Measurements from ENCODE around the gene GULP1. TPM values are rescaled to one million over a fixed set of nuclear protein-coding genes. Genes with fewer than 3 reads are reported as not detected.

GULP1 gene
- total and polyA plus RNA-seq, 2 of the 4 experiments (the other 2 are of a cell fraction), result 24.4 to 40.1 TPM

DNA sequence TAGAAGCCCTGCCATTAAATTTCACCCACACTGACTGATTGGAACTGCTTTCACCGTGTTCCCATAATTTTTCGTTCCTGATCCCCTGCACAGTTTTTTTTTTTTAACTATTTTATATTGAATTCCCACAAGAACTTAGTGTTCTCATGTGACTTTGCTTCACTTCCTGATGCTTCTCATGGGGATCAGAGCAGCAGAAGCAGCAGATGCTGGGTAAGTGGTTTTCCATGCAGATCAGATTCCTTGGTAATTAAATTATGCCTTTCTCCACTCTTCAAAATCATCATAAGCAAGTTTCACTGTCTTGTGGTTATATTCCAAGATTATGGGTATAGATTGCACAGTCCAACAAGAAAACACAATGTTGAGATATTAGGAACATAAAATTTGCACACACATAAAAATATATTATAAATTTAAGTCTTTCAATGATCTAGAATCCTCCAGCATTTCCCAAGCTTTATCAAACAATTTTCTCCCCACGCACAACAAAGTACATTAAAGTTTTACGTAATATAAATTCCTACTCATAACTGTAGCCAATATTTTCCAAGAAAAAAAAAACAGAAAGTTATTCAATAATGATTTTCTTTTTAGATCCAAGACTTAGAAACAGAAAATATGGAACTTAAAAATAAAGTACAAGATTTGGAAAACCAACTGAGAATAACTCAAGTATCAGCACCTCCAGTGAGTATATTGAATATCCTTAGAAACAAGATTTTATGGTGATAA lies 277.9 kb downstream of the GULP1 start:
- H3K9me1 ChIP-seq (ENCODE audit: insufficient read depth, low read length), result no peaks in the 10 kb centered on the region
- H2AK5ac ChIP-seq (ENCODE audit: low read depth, low read length), result no peak overlapping the region
- ChIA-PET POLR2A (ENCODE audit: unreplicated experiment) (no interaction called here), CTCF (no interaction called here)
- no peaks in the 10 kb centered on the region for H3K9me3 ChIP-seq (ENCODE audit: control insufficient read depth, insufficient read depth, low read length)
- 0 out of 2 replicates have a peak, but pooled peaks cover 1% of the 10 kb centered on the region for H3K36me3 ChIP-seq (ENCODE audit: control insufficient read depth, insufficient read depth, low read length)
- H2AK9ac ChIP-seq (replicated peaks; ENCODE audit: low read depth, low read length, poor library complexity), result no peak overlapping the region
- no peak overlapping the region for H3K14ac ChIP-seq (replicated peaks; ENCODE audit: low read depth, low read length)
- DNase-seq (no peak), ATAC-seq (ENCODE audit: low read depth) (no peak)
- no peak overlapping the region for H3K18ac ChIP-seq (ENCODE audit: low read depth, low read length)
- no peak overlapping the region for H3K9ac ChIP-seq (ENCODE audit: low read depth, low read length)
- H4K20me1 ChIP-seq (ENCODE audit: insufficient read depth, low read length), result no peaks in the 10 kb centered on the region
- no peak overlapping the region for H2AFZ ChIP-seq (replicated peaks; ENCODE audit: low read length, poor library complexity)
- in situ Hi-C loops (cut with MboI; ENCODE audit: low sequenced_read_pairs) (no loop called here), intact Hi-C loops (cut with micrococcal nuclease) (no loop called here), dilution Hi-C loops (cut with HindIII; ENCODE audit: low sequenced_read_pairs, unreplicated experiment) (no loop called here)
- no peak overlapping the region for H3K4me2 ChIP-seq (ENCODE audit: low read depth, low read length)
- no peak overlapping the region for H2BK15ac ChIP-seq (ENCODE audit: low read depth, low read length)
- no peak overlapping the region for H2BK20ac ChIP-seq (ENCODE audit: low read depth, low read length)
- H4K8ac ChIP-seq (ENCODE audit: low read depth in 2 of 2, low read length in 2 of 2), result no peak overlapping the region
- no peak overlapping the region for H3K4ac ChIP-seq (ENCODE audit: low read depth, low read length)
- TF ChIP-seq POLR2A (IDR thresholded peaks at IDR 0.05; ENCODE audit: low read depth, low read length), result no peak
- TF ChIP-seq MAZ (IDR thresholded peaks at IDR 0.05; ENCODE audit: borderline replicate concordance, low read depth, low read length), result no peak
- no peak for TF ChIP-seq MXI1 (IDR thresholded peaks at IDR 0.05; ENCODE audit: borderline replicate concordance, low read depth, low read length)
- TF ChIP-seq, protein P1, sequence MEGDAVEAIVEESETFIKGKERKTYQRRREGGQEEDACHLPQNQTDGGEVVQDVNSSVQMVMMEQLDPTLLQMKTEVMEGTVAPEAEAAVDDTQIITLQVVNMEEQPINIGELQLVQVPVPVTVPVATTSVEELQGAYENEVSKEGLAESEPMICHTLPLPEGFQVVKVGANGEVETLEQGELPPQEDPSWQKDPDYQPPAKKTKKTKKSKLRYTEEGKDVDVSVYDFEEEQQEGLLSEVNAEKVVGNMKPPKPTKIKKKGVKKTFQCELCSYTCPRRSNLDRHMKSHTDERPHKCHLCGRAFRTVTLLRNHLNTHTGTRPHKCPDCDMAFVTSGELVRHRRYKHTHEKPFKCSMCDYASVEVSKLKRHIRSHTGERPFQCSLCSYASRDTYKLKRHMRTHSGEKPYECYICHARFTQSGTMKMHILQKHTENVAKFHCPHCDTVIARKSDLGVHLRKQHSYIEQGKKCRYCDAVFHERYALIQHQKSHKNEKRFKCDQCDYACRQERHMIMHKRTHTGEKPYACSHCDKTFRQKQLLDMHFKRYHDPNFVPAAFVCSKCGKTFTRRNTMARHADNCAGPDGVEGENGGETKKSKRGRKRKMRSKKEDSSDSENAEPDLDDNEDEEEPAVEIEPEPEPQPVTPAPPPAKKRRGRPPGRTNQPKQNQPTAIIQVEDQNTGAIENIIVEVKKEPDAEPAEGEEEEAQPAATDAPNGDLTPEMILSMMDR (conservative IDR thresholded peaks at IDR 0.05; ENCODE audit: low read depth, low read length), result no peak
- TF ChIP-seq RAD21 (IDR thresholded peaks at IDR 0.05; ENCODE audit: low read length), result no peak
- no peak for TF ChIP-seq SMC3 (IDR thresholded peaks at IDR 0.05; ENCODE audit: low read depth, low read length)
- no peak for TF ChIP-seq BHLHE40 (IDR thresholded peaks at IDR 0.05; ENCODE audit: low read depth, low read length)
- no peak for TF ChIP-seq RCOR1 (IDR thresholded peaks at IDR 0.05; ENCODE audit: insufficient replicate concordance, low read length)
- TF ChIP-seq FOS (IDR thresholded peaks at IDR 0.05; ENCODE audit: low read depth, low read length), result no peak
- H4K5ac ChIP-seq (ENCODE audit: low read depth, low read length), result no peak overlapping the region
- no peaks in the 10 kb centered on the region for H3K79me1 ChIP-seq (ENCODE audit: low read depth in 1 of 2, low read length in 2 of 2)
- no peak overlapping the region for H3K56ac ChIP-seq (ENCODE audit: extremely low read depth, insufficient read depth, low read length)
- H3K27ac ChIP-seq (ENCODE audit: insufficient read depth, low read length), result no peak overlapping the region
- no peak overlapping the region for H3K4me3 ChIP-seq (ENCODE audit: insufficient read depth, low read depth, low read length)
- H3K4me1 ChIP-seq (ENCODE audit: control insufficient read depth, insufficient read depth, low read length), result no peaks in the 10 kb centered on the region
- H4K91ac ChIP-seq (ENCODE audit: insufficient read depth, low read depth, low read length), result no peak overlapping the region
- BruUV-seq (replicated peaks), result no TSS peak
- 100% methylated on average over 1 to 2 of the region's 4 CpGs for WGBS, 2 experiments (ENCODE audit: extremely low coverage in 2 of 2, insufficient read length in 1 of 2)
- no peaks in the 10 kb centered on the region for H3K27me3 ChIP-seq (ENCODE audit: control insufficient read depth, insufficient read depth, low read length)
- no peak overlapping the region for H2BK5ac ChIP-seq (ENCODE audit: low read depth, low read length, poor library complexity, severe bottlenecking)
- H3K23ac ChIP-seq (ENCODE audit: low read depth, low read length), result no peak overlapping the region
- H2BK120ac ChIP-seq (ENCODE audit: low read depth, low read length), result no peak overlapping the region
